HG02852 (cell line): ENCODE results near the gene ZCCHC24.
"Not testable (repeated sequence)": the region's sequence is repeated elsewhere in the genome, so short reads cannot be mapped to it uniquely, and the experiment has no call there.

Source experiments
- ATAC-seq: cut with Tn5 transposase; IDR thresholded peaks from one replicate; pipeline ENCODE4 v1.9.1; 2021; ENCODE audit warnings: mild to moderate bottlenecking, moderate library complexity; ENCODE audit not compliant: unreplicated experiment

Gene ZCCHC24

GRCh38 chr10:79447249-79447648 lies 1.8 kb upstream of the ZCCHC24 start:
- ATAC-seq, result not testable (repeated sequence)

- ATAC-seq, result no peak
Observed at GRCh38 chr10:79446758-79447084, 1.3 kb upstream of the ZCCHC24 start.

DNA sequence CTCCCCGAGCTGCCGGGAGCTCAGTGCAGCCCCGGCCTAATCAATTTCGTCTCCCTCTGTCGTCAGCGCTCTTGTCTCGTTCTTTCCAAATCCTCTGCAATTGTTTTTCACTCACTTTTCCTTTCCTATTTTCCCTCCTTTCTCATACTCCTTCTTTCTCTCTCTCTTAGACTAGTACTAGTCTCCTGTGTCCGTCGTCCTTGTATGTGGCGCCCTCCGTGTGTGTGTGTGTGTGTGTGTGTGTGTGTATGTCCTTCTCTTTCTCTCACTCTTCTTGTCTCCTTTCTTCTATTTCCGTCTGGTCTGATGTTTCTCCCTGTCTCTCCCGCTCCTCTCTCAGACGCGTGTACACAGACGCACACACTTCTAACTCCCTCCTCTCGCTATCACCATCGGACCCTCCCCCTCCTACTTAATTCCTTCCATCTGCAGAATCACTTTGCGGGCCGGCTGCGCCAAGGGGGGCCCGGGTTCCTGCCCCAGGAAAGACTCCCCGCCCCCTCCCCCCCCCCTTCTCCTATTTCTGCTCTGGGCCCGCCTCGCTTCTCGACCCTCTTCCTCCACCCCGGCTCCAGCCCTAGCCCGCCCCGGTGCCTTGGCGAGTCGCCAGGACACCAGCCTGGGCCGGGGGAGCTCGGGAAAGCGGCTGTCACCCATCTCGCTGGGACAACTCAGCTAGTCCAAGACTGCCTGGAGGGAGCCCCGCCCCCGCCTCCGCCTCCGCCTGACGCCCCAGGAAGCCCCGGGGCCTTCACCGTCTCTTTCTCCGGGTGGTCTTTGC lies 743 bp upstream of the ZCCHC24 start:
- ATAC-seq, result peak; percentile 9

- ATAC-seq, result peak; percentile 25
Observed at GRCh38 chr10:79444199-79445119, 965 bp downstream of the ZCCHC24 start.

DNA sequence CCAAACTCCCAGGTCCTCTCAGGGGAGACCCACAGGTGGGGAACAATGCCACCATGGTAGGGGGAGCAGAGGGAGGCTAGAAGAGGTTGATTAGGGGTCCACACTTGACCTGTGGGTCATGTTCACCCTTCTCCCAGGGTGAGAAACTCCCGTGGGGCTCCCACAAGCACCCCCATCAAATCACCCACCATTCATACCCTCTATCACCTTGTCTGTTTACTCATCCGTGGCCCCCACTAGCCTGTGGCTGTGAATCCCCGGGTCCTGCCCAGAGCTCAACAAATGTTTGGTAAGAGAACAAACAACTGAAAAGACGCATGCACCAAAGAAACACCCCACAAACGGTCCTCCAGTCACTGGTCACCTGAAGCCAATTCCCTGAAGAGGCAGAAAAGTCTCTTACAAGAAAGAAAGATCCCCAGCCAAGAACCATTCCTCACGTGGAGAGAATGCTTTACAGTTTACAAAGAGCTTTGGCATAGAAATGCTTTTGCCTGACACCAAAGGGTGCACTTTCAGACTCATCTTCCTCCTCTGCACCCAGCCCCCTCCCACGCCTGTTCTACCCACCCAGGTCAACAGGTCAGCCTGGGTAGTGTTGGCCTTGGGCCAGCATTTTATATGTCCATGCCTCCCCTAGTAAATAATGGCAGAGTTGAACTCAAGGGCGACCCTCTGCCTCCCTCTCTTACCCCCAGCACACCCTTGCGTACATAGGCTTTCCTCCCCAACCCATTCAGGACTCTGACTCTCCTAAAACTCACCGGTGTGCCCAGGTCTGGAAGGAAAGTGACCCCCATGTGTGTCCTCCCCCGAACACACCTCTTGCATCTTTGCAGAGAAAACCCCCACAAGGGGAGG lies 1.9 kb downstream of the ZCCHC24 start:
- ATAC-seq, result no peak

DNA sequence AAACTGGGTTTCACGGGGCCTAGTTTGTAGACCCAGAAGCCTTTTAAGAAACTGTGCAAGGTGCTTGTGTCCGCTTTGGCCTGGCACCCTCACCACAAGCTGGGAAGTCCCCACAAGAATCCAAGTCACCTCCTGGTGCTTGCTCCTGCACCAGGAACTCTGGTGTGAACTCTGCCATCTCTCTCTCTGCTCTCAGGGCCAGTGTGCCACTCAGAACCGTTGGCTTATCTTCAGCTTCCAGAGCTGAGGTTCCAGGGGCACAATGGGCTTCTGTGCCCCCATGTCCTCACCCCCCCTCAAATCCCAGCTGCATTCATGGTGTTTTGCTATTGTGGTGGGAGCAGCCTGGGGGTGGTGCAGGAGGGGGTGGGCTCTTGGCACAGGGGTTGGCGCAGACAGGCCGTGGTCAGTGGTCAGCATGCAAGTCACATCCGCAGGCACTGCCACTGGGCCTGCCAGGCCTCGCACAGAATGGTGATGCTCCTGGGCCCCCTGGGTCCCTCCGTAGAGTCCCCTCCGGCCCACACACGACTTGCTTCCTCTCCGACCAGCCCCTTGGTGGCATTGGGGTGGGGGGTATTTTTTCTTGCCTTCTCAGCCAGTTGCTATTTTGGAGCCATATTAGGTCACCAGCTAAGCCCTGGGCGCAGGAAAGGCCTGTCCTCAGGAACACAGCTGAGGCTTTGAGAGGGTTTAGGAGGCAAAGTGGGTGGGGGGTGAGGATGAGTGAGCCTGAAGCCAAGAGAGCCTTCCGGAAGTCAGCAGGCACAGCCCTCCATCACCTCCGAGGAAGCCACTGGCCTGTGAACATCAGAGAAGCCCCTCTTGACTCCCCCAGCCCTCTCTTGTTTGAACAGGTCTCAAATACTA lies 3.0 kb downstream of the ZCCHC24 start:
- ATAC-seq, result no peak

DNA sequence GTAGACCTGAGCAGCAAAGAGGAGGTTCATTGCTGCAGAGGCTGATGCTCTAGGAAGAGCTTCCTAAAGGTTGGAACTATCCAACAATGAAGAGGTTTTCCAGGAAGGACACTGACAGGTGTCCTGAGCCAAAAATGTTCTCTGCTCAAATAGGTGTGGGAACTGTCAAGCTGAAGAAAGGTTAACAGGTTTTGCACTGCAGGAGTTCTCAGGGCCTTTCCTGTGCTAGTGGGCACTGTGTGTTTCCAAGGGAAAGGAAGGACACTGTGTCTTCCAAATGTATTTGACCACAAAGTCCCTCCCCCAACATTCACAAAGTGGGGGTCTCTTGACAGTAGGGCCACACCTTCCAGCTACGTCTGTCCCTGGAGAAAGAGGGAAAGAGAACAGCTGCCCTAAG lies 4.0 kb downstream of the ZCCHC24 start:
- ATAC-seq, result no peak

GRCh38 chr10:79440281-79440680 lies 5.1 kb downstream of the ZCCHC24 start:
- no peak for ATAC-seq

DNA sequence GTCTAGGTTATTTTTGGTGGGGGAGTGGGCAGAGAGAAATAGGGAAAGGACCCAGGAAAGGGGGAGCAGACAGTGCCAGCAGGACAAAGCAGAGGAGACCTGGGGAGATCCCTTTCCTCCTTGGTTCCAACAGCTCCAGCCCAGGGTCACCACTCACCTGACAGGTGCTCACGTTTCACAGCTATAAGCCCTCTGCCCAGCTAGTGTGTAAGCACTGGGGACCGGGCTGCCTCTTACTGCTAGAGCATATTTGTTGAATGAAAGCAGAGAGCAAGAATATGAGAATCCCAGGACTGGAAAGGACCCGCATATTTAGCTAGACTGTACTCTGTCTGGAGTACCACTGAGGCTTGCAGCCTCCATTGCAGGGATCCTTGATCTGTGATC lies 6.7 kb downstream of the ZCCHC24 start:
- no peak for ATAC-seq

GRCh38 chr10:79438021-79438698 lies 7.3 kb downstream of the ZCCHC24 start:
- no peak for ATAC-seq

DNA sequence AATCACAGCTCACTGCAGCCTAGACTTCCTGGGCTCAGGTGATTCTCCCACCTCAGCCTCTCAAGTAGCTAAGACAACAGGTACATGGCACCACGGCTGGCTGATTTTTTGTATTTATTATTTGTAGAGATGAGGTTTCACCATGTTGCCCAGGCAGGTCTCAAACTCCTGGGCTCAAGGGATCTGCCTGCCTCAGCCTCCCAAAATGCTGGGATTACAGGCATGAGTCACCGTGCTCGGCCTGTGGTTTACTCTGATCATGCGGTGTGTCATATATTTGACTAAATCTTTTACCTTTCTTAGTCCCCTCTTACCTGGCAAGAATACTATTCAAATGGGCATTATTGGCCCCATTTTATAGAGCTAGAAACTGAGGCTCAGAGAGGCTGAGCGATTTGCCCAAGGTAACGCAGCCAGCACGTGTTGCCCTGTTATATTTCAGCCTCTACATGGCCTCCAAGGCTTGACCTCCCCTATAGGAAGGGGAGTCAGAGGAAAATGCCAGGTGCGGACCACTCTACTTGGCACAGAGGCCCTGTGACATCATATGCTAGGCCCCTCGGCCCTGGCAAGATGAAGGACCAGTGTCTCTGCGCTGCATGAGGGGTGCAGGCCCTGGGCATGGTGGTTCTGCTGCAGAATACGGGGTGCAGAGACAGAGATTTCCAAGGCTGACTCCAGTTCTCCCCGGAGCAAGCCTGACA lies 8.2 kb downstream of the ZCCHC24 start:
- no peak for ATAC-seq

GRCh38 chr10:79436850-79437103 lies 8.6 kb downstream of the ZCCHC24 start:
- ATAC-seq, result no peak

GRCh38 chr10:79436066-79436849 lies 9.2 kb downstream of the ZCCHC24 start:
- no peak for ATAC-seq

DNA sequence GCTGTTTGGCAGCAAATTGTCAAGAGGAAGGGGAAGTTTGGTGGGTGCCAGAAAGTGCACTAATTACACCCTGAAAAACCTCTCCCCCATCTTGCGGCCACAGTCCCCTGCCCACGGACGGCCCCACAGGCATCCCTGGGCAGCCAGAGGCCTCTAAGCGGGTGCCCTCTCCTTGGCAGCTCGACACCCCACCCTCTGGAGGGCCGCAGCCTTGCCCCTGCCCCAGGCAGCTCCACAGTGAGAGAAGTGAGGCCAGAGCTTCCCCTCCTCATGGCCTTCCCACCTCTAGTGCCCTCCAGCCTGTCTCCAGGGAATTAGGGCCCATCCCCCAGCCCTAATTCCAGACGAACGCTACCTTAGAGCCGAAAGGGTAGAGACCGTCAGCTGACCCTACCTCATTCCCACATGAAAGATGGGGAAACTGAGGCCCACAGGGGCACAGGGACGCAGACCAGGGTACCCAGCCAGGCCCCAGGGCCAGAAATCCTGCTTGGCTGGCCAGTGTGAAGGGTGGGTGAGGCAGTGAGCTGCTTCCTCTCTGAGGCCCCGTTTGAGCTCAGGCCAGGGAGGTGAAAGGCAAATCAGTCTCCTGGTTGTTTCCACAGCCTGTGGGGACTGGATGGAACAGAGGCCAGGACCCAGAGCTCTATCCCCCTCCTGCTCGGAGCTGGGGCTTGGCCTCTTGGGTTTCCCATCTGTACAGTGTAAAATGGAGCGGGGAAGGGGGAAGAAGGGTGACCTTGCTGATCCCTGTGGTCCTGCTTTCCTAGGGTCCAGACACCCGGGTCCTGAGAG lies 10.0 kb downstream of the ZCCHC24 start:
- ATAC-seq, result no peak

- no peak for ATAC-seq
Observed at GRCh38 chr10:79434821-79435251, 10.6 kb downstream of the ZCCHC24 start.

DNA sequence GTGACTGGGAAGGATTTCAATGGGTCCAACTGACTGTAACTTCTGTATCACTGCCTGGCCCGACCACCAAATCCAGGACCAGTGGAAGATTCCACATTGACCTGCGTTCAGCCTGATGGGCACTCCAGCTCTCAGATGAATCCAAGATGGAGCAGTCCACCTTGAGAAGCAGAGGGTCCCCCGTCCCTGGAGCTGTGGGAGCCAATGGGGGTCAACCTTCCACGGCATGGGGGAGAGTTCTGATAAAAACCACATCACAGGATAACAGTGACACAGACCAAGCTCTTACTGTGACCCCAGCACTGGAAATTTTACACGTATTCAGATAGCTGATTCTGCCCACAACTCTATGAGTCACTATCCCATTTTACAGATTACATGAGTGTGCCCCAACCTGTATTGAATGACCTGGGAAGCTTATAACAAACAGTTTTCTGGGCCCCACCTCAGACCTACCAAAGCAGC lies 11.2 kb downstream of the ZCCHC24 start:
- no peak for ATAC-seq

DNA sequence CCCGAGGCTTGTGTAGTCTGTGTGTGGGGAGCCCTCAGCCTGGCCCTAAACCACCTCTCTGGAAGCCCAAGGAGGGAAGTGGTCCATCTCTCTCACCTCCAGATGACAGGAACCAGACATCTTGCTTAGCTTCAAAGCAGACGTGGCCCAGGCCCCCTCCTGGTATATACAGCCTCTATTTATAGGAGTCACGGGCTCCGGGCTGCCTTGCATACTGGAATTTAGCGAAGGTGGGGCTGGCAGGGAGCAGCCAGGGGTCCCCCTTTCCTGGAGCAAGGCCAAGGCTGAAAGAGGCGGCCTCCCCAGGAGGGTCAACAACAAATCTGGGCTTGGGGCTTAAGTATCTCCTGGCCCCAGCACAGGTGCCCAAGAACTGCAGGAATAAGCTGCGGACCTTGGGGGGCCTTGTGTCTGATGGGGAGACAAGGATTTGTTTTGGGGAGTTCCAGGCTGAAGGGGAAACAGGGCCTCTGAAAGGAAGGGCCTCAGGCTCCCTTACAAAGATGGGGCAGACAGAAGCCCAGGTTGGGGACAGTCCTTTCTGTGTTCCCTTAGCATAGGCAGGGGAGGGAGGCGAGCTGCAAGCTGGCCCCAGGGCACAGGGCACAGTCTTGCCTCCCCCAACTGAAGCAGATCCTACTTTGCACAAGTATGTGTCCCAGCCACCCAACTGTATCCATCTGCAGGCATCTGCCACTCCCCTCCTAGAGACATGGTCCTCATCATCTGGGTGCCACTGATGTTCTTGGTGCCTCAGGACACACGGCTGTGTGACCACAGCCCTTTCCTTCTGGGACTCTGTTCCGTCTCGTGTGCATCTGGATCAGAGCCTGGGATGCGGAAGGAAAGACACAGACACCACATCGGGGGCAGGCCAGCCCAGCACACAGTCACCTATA lies 11.9 kb downstream of the ZCCHC24 start:
- no peak for ATAC-seq
